ENCODE measurements around the gene NINJ2.

NINJ2 gene

GRCh38 chr12:535396-535795, 127.8 kb downstream of the NINJ2 start:
- DNase-seq (ENCODE audit: low read depth in 1 of 2, low spot score in 1 of 2) = no peak

DNA sequence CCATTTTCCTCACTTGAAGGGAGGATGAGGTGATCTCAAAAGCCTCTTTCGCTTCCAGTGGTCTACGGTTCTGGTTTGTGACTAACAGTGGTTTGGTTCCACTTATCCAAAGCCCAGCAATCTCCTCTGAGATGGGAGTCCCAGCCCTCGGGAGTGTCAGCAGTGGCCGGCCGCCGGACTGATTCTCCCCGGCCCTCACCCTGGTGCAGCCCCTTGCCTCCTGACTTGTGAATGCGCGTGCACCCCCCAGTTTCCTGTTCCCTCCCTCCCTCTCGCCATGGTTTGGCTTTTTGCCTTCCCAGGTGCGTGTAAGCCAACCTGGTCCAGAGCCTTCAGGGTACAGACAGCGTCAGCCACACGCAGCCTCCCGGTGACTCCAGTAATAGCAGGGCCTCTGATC, 129.0 kb downstream of the NINJ2 start:
- DNase-seq (ENCODE audit: low read depth in 1 of 2, low spot score in 1 of 2) = no peak

DNA sequence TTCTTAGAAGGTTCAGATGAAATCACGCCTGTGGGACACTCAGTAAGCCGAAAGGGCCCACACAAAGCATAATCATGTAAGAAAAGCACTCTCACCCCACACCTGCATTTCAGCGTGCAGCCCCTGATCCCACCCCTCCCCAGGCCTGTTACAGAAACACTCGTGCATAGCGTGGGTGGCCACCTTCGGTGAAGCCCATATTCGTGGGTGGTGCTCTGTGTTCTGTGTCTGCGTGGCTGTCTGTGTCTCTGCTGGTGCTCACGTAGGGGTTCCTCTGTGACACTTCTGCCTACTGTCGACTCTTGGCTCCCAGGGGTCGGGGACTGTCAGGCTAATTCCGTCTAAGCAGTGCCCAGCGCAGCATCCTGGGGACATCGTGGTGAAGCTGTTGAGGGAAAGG, 129.5 kb downstream of the NINJ2 start:
- no peak for DNase-seq (ENCODE audit: low read depth in 1 of 2, low spot score in 1 of 2)

DNA sequence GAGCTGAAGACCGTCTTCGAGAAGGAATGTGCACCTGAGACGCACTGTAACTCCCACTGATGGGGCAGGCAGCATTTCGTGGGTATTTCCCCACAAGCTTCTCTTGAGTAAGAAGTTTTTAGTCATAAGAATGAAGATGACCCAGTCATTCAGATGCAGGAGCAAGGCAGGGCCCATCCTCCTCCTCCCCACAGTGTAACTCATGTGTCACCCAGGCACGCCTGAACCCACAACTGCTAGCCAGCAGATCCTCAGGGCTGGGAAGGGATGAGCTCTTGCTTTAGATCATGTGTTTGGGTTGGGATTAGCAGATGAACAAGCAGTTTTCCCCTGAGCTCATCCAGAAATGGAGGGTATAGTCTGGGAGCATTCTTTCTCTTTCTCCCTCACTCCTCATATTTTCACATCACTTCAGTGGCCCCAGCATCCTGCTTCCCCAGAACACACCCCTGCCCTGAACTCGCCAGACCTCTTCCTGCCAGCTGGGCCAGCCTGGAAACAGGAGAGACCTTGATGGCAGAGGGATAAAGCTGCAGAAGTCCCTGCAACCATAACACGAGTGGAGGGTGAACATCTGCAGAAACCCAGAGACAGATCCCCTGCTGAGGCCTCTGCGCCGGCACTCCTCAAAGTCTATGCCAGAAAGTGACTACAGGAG, 130.2 kb downstream of the NINJ2 start:
- no peak for DNase-seq (ENCODE audit: low read depth in 1 of 2, low spot score in 1 of 2)

- DNase-seq (ENCODE audit: low read depth in 1 of 2, low spot score in 1 of 2) = no peak
These were observed 131.2 kb downstream of the NINJ2 start for GRCh38 chr12:531951-532585.

- no peak for DNase-seq (ENCODE audit: low read depth in 1 of 2, low spot score in 1 of 2)
These were observed 132.4 kb downstream of the NINJ2 start for GRCh38 chr12:530821-531220.

GRCh38 chr12:530308-530707, 132.9 kb downstream of the NINJ2 start:
- no peak for DNase-seq (ENCODE audit: low read depth in 1 of 2, low spot score in 1 of 2)

GRCh38 chr12:527729-528128, 135.5 kb downstream of the NINJ2 start:
- DNase-seq (ENCODE audit: low read depth in 1 of 2, low spot score in 1 of 2) = no peak

GRCh38 chr12:527241-527640, 136.0 kb downstream of the NINJ2 start:
- no peak for DNase-seq (ENCODE audit: low read depth in 1 of 2, low spot score in 1 of 2)

GRCh38 chr12:526089-526488, 137.2 kb downstream of the NINJ2 start:
- DNase-seq (ENCODE audit: low read depth in 1 of 2, low spot score in 1 of 2) = no peak

DNA sequence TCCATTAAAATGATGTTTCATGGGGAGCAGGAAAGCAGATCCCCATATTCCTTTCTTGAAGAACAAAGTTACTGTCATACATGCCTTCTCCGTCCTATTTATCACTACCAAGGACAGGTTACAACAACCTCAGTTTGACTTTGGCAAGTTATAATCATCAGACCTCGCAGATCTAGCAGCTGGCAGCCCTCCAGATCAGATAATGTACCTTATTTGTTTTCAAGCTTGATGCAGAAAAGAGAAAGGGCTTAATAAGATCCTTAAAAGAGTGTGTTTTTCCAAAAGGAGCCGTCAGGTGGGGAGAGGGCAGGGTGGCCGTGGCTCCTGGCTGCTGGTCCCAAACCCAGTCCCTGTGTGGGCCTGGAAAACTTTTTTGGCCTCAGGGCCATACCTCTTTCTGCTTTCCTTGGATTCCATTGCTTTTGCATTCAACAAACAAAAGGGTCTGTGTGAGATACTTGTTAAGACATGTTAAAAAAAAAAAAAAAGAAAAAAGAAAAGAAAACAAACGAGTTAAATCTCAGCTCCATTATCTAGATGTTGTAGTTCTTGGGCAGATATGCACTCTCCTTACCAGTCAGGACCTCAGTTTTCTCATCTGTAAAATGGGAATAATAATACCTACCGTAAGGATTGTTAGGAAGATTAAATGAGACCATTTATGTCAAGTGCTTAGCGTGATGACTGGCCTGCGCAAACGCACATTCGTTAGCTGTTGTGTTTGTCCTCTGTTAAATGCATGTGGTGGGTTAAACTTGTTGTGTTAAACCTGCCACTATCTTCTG, 138.9 kb downstream of the NINJ2 start:
- DNase-seq (ENCODE audit: low read depth in 1 of 2, low spot score in 1 of 2) = no peak

DNA sequence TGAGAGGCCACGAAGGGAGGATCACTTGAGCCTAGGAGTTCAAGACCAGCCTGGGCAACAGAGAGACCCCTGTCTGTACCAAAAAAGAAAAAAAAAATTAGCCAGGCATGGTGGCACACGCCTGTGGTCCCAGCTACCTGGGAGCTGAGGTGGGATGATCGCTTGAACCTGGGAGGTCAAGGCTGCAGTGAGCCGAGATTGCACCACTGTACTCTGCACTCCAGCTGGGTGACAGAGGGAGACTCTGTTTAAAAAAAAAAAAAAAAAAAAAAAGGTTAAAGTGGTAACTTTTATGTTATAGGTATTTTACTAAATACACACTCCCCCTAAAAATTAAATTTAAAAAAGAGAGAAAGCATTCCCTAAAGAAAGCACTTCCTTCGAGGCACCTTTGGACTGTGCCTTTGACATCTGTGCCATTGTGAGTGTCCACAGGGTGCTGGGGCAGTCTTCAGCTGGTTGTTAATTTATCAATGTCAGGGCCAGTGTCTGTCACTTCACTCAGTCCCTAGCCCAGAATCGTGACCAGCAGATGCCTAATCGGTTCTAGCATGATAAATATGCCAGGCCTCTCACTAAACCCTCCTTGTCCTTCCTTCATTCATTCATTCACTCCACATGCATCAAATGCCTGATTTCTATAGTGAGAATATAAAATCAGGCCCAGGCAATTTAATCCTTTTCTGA, 140.4 kb downstream of the NINJ2 start:
- no peak for DNase-seq (ENCODE audit: low read depth in 1 of 2, low spot score in 1 of 2)

DNA sequence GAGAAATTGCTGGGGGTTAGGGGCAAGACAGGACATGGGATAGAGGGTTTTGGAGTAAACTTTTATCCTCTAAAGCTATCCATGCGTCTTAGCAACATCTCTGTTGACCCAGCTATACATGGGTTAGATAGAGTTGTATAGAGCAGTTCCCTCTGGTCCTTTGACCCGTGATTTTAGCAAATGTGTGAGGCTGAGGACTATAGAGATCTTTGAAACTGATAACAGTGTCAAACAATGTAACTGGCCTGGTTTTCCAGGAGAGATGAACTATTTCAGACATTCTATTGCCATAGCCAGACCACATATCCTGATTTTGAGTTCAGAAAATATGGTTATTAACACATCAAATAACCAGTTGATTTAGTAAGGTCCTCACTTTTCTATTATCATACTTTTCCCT, 143.1 kb downstream of the NINJ2 start:
- no peak for DNase-seq (ENCODE audit: low read depth in 1 of 2, low spot score in 1 of 2)

DNA sequence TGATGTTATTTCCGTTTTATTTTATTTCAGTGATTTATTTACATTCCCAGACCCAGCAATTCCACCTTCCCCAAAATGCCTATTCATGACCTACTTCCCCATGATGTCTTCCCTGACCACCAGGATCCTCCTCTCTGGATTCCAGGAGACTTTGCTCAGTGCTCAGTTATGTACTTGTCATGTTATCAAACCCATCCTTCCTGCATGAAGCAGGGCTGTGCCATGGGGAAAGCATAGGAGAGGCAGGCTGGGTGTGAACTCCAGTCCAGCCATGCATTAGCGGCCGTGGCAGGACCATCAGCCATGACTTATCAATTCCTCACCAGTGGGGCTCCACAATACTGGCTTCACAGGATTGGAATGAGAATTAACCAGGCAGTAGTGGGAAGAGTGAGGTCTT, 145.7 kb downstream of the NINJ2 start:
- DNase-seq (ENCODE audit: low read depth in 1 of 2, low spot score in 1 of 2) = no peak

Measured in stimulated activated CD4-positive, alpha-beta T cell treated with anti-CD3 and anti-CD28 coated beads, Interleukin-15, amount 100 ng/mL, for 1 hour (primary cell).